ENCODE measurements around the gene OR8D1. TPM values are rescaled to one million over a fixed set of nuclear protein-coding genes. Genes with fewer than 3 reads are reported as not detected.
"Not testable (repeated sequence)": the region's sequence is repeated elsewhere in the genome, so short reads cannot be mapped to it uniquely, and the experiment has no call there.

OR8D1 gene
- total RNA-seq, 2 experiments from 2014 or later, result not detected

DNA sequence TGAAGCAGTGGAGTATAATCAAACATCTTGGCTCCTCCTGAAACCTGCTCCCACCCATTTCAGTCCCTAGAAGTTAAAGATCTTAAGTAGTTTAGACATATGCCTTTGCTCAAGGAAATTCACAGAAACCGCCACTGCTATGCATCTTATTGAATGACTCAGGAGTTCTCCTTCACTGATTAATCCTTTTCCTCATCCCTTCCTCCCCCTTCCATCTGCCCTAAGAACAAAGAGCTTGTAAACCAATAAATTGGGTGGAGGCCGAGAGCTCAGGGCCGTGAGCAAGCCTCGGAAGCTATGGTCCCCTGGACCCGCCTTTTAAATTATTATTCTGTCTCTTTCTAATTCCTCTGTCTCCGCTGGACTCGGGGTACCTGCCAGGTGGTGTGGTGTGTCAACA lies 42.9 kb downstream of the OR8D1 start:
- H3K27ac Mint-ChIP-seq; CTCF ChIA-PET; H3K36me3 Mint-ChIP-seq; H3K4me3 Mint-ChIP-seq; DNase-seq; H3K4me1 Mint-ChIP-seq; H3K27me3 Mint-ChIP-seq; ATAC-seq; H3K9me3 Mint-ChIP-seq (ENCODE audit: low read depth): not testable (repeated sequence)

DNA sequence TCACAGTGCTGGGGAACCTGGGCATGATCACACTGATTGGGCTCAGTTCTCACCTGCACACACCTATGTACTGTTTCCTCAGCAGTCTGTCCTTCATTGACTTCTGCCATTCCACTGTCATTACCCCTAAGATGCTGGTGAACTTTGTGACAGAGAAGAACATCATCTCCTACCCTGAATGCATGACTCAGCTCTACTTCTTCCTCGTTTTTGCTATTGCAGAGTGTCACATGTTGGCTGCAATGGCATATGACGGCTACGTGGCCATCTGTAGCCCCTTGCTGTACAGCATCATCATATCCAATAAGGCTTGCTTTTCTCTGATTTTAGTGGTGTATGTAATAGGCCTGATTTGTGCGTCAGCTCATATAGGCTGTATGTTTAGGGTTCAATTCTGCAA lies 48.7 kb downstream of the OR8D1 start:
- H3K36me3 Mint-ChIP-seq; H3K27me3 Mint-ChIP-seq; CTCF ChIA-PET; H3K4me3 Mint-ChIP-seq; ATAC-seq; H3K4me1 Mint-ChIP-seq; H3K27ac Mint-ChIP-seq; H3K9me3 Mint-ChIP-seq (ENCODE audit: low read depth); DNase-seq: not testable (repeated sequence)

DNA sequence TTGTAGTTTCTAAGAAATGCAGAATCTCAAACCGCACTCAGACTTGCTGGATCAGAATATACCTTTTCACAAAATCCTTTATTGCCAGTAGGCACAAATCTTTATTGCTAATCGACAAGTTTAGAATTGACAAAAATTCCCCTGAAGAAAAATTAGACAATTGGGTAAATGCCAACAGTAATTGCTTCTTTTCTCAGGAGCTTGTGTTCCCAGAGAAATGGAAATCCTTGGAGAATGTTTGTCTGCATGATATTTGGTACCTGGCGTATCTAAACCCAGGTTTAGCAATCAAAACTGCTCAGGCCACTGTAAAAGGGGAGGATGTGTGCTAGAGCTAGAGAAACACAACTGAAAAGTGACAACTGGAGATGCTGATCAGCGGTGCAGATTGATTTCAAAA lies 57.7 kb downstream of the OR8D1 start, which contains the start of gene OR8G5:
Gene OR8G5 (plus strand): TSS at position 301 of the 400 bp plus-strand sequence. CDS start 8,556 bp downstream, outside the sequence.
- Mint-ChIP-seq H3K4me1 (no peaks in the 10 kb centered on the region), H3K36me3 (no peaks in the 10 kb centered on the region), H3K9me3 (ENCODE audit: low read depth) (no peaks in the 10 kb centered on the region), H3K27ac (no peak within 1 kb of the TSS), H3K27me3 (no peaks in the 10 kb centered on the region), H3K4me3 (no peak within 1 kb of the TSS)
- DNase-seq (no peak), ATAC-seq (no peak)
- CTCF ChIA-PET, result no interaction called here

Other genes with a start within 250 kb of the OR8D1 start
- gene VWA5A, start 198.5 kb downstream of the OR8D1 start, total RNA-seq, result 1 to 10 TPM; 4.1 to 4.8 TPM
- not detected for gene OR10D3, start 130.6 kb downstream of the OR8D1 start, total RNA-seq
- not detected for gene OR8G1, start 72.9 kb downstream of the OR8D1 start, total RNA-seq
- not detected for gene OR8G5, start 57.6 kb downstream of the OR8D1 start, total RNA-seq
- not detected for gene OR8D2, start 6.2 kb upstream of the OR8D1 start, total RNA-seq
- not detected for gene OR8B2, start 70.5 kb upstream of the OR8D1 start, total RNA-seq
- gene OR8B3, start 85.1 kb upstream of the OR8D1 start, total RNA-seq, result not detected
- gene OR8B4, start 110.9 kb upstream of the OR8D1 start, total RNA-seq, result not detected
- not detected for gene OR8B8, start 131.7 kb upstream of the OR8D1 start, total RNA-seq
- not detected for gene OR8B12, start 229.7 kb upstream of the OR8D1 start, total RNA-seq

Measured in activated CD8-positive, alpha-beta memory T cell treated with anti-CD3 and anti-CD28 coated beads, Interleukin-2, amount 10 ng/mL, durations not matched to agents 7 days and 5 days (primary cell).